HG03039 (cell line): ENCODE data around the gene LMF2.
"Not testable (repeated sequence)": the region's sequence is repeated elsewhere in the genome, so short reads cannot be mapped to it uniquely, and the experiment has no call there.

ENCODE experiments used
- ATAC-seq: cut with Tn5 transposase; IDR thresholded peaks from one replicate; pipeline ENCODE4 v1.9.1; 2021; ENCODE audit warnings: mild to moderate bottlenecking, moderate library complexity; ENCODE audit not compliant: unreplicated experiment

LMF2 gene

DNA sequence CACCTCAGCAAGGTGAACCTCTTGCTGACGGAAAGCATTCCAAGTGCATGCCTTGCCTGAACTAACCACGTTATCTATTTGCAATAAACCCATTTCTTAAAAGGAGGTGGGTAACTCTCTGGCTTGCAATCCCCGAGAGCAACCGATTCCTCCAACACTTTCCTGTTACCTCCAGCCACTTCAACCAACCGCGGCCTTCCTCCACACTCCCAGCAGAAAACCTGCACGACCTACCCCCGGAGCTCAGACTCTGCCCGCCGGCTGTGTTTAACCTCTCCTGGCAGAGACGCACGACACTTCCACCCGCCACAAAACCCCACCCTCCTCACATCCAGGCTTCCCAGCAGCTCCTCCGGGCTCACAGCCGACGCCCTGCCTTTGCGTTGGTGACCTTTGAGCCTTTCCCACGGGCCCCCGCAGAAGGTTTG lies 17.2 kb upstream of the LMF2 start:
- ATAC-seq: no peak

DNA sequence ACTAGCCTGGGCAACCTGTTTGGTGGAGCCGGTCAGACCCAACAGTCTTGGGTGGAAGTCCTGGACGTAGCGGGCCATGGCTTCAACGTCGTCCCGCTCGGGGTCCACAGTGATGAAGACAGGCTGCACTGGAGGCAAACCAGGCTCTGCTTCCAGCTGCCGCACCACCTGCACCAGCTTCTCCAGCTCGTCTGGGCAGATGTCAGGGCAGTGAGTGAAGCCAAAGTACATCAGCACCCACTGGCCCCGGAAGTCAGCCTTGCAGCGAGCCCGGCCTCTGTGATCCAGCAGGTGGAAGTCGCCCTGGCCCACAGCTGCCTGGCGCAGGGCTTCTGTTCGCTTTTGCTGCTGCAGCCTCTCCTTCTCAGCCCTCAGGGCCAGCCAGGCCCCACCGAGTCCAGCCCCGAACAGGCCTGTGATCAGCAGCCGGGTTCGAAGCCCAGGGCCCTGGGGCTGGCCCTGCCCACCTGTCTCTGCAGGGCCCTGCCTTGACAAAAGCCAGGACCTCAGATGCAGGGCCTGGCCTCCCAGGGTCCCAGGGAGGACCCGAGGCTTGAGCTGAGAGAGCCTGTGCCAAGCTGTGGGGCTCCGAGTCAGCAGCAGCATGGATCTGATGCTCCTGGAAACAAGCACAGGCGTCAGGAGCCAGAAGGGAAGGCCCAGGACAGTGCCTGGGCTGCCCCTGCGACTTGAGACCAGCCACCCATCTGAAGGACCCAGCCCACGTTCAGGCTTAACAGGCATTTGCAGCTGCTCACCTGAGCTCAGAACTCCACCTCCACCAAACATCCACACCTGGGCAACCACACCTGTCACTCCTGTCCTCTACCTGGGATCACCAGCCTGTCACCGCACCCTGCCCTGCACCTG lies 16.5 kb upstream of the LMF2 start:
- ATAC-seq: no peak

DNA sequence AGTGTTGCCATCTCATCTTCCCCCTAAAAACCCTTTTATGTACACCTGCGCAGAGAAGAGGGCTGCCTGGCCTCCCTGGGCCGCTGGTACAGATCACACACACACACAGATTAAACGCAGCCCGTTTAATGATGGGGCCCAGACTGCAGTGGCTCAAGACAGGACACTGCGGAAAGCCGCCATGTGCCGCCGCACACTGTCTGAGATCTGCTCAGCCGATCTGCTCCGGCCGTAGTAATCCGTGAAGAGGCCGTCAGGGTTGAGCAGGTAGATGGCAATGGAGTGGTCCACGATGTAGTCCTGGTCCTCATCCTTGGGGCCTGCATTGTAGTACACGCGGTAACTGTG lies 15.9 kb upstream of the LMF2 start:
- ATAC-seq: no peak

DNA sequence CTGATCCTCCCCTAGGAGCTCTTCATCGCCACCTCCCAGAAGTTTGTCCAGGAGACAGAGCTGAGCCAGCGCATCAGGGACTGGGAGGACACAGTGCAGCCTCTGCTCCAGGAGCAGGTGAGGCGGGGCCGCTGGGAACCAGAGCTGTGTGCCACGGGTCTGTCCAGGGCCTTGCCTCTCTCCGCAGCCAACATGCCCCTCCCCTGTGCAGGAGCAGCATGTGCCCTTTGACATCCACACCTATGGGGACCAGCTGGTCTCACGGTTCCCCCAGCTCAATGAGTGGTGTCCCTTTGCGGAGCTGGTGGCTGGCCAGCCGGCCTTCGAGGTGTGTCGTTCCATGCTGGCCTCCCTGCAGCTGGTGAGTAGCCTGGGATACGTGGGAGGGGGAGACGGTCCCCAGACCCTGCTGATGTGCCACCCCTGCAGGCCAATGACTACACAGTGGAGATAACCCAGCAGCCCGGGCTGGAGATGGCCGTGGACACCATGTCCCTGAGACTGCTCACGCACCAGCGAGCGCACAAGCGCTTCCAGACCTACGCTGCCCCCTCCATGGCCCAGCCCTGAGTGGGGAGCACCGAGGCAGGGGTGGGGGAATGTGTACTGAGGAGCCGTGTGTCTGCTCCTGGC lies 15.4 kb upstream of the LMF2 start:
- ATAC-seq: no peak

DNA sequence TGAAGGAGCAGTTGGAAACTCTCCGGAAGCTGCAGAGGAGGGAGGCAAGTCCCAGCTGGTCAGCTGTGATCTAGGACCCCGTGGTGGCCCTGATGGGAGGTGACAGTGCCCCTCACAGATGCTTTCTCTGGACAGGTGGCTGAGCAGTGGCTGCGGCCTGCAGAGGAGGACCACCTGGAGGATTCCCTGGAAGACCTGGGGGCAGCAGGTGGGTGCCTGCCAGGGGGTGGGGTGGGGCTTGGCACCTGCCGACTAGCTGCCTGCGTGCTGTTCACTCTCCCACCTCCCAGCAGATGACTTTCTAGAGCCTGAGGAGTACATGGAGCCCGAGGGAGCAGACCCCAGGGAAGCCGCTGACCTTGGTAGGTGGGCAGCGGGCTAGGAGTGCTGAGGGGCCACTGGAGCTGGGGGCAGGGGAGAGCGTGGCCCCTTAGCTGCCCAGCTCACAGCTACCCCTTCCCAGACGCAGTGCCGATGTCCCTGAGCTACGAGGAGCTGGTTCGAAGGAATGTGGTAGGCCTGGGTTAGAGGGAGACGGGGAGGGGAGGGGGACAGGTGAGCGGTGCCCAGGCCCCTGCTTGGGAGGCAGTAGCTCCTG lies 14.8 kb upstream of the LMF2 start:
- no peak for ATAC-seq

DNA sequence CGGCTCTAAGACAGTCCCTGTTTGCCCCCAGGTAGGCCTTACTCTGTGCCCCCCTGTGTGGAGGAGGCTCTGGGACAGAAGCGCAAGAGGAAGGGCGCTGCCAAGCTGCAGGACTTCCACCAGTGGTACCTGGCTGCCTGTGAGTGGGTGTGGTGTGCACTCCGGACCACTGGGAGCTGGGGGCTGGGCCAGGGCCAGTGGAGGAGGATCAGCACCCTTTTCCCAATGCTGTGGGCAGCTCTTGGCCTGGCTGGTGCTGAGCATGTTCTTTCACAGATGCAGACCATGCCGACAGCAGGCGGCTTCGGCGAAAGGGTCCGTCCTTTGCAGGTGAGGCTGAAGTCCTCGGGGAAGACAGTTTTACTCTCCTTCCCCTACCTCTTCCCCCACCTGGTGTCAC lies 14.2 kb upstream of the LMF2 start:
- no peak for ATAC-seq

DNA sequence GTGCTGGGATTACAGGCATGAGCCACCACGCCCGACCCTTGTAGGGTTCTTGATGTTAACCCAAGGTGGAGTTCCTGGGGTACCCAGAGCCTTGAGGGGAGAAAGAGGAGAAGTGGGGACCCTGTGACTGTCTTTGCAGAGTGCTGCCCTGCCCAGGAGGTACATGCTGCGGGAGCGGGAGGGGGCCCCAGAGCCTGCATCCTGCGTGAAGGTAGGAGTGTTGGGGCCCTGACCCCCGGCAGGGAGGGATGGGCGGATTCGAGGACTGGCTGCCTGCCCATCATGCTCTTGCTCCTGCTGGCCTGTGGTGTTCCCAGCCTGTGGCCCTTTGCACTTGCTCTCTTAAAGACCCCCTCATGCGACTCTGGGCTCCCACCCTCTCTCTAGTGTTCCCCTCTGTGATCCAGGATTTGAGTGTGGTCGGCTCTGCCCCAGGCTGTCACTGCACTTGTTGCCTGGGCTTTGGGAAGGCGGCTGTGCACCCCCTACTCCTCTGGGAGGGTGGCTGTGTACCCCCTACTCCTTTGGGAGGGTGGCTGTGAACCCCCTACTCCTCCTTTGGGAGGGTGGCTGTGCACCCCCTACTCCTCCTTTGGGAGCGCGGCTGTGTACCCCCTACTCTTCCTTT lies 13.4 kb upstream of the LMF2 start:
- ATAC-seq: no peak

DNA sequence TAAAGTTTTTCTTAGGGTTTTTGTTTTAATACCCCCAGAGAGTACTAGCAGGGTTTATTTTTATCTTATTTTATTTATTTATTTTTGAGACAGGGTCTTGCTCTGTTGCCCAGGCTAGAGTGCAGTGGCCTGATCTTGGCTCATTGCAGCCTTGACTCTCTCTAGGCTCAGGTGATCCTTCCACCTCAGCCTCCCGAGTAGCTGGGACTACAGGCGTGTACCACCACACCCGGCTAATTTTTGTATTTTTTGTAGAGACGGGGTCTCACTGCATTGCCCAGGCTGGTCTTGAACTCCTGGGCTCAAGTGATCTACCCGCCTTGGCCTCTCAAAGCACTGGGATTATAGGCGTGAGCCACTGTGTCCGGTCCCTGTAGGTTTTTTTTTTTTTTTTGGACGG lies 12.7 kb upstream of the LMF2 start:
- ATAC-seq: not testable (repeated sequence)

DNA sequence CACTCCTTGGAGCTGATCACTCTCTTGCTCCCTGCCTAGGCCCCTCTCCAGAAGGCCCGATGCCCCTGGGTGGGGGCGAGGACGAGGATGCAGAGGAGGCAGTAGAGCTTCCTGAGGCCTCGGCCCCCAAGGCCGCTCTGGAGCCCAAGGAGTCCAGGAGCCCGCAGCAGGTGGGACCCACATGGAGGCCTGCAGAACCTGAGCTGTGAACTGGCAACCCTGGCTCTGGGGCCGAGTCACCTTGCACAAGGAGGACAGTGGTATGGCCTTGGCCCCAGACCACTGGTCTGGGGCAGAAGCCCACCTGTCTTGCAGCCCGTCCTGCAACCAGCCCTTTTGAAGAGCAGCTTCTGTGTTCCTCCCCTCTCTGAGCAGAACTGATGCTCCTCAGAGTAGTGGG lies 11.6 kb upstream of the LMF2 start:
- no peak for ATAC-seq

DNA sequence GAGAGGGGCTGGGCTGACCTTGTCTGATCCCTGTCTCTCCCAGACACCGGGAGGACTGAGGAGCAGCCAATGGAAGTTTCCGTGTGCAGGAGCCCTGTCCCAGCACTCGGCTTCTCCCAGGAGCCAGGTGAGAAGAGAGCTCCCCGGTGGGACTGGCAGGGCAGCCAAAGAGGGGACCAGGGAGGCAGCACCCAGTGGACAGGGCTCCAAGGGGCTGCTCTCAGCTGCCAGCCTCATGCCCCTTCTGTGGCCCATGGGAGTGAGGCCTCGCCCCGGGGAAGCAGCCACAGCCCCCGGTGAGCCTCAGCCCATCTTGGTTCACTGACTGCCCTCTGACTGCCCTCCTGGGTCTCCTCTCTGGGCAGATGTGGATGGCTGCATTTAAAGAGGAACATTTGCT lies 11.1 kb upstream of the LMF2 start:
- no peak for ATAC-seq

DNA sequence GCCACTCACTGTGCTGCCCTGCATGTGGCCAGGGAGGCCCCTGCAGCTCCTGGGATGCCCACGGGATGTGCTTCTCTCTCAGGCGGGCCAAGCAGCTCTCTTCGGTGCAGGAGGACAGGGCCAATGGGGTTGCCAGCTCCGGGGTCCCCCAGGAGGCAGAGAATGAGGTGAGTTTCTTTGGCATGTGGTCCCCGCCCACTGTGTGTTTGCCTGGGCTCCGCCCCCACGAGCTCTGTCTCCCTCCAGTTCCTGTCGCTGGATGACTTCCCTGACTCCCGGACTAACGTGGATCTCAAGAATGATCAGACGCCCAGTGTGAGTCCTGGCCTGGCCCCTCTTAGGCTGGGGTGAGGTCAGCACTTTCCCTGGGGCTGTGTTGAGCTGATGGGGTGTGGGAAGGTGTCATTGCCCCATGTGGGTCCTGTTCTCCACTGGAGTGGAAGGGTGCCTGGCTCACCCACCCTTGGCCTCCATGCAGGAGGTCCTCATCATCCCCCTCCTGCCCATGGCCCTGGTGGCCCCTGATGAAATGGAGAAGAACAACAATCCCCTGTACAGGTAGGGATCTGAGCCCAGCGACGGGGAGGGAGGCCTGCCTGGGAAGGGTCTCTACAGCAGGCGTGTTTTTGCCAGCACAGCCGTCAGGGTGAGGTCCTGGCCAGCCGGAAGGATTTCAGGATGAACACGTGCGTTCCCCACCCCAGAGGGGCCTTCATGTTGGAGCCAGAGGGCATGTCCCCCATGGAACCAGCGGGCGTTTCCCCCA lies 10.2 kb upstream of the LMF2 start:
- no peak for ATAC-seq

DNA sequence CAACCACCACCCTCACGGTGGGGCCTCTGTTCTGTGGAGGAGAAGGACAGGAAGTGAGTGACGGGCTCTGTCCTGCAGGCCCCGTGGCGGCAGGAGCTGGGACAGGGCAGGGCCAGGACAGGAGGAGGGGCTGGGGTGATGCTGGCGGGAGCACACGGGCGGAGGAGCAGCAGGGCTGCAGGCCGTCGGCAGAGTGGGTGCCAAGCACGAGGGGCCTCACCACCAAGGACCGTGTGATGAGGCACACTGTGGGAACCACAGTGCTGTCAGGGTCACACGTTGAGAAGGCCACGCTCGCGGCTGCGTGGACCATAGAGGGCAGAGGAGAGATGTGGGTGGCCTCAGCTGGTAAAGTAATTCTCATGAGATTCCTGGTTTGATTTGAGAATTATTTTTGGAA lies 9.4 kb upstream of the LMF2 start:
- no peak for ATAC-seq

DNA sequence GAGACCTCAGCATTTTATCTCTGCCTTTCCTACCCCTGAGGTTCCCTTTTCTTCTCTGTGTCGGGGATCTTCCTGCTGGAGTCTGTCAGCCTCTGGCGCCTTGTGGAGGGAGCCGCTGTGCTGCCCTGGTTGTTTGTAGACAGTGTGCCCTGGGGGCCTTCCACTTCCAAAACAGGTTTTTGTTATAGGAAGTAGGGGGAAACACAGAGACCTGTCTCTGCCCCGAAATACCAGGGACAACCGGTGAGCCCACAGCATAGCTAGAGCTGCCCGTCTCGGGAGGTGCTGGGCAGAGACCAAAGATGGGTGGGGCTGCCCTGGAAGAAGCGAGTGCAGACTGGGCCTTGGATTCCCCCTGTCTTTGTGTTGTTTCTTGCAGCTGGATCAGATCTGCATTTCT lies 8.6 kb upstream of the LMF2 start:
- no peak for ATAC-seq

DNA sequence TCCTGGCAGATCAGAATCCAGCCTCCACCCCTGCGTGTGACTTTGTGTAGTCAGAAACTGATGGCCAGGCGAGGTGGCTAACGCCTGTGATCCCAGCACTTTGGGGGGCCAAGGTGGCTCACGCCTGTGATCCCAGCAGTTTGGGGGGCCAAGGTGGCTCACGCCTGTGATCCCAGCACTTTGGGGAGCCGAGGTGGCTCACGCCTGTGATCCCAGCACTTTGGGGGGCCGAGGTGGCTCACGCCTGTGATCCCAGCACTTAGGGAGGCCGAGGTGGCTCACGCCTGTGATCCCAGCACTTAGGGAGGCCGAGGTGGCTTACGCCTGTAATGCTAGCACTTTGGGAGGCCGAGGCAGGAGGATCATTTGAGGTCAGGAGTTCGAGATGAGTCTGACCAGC lies 5.7 kb upstream of the LMF2 start:
- no peak for ATAC-seq

DNA sequence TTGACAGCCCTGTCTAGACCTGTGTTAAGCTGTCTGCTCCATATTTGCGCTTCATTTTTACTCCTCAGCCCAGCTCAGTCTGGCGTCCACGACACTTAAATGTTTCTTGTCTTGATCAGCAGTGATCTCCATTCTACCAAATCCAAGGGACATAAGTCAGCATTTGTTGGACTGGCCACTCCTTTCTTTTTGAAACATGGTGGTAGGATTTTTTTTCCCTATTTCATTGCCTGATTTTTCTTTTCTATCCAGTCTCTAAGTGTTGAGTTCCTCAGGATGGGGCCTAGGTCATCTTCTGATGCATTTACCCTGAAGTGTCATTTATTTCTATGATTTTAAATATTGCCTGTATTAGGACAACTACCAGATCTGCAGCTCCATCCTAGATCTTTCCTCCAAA lies 1.4 kb upstream of the LMF2 start:
- ATAC-seq: no peak

DNA sequence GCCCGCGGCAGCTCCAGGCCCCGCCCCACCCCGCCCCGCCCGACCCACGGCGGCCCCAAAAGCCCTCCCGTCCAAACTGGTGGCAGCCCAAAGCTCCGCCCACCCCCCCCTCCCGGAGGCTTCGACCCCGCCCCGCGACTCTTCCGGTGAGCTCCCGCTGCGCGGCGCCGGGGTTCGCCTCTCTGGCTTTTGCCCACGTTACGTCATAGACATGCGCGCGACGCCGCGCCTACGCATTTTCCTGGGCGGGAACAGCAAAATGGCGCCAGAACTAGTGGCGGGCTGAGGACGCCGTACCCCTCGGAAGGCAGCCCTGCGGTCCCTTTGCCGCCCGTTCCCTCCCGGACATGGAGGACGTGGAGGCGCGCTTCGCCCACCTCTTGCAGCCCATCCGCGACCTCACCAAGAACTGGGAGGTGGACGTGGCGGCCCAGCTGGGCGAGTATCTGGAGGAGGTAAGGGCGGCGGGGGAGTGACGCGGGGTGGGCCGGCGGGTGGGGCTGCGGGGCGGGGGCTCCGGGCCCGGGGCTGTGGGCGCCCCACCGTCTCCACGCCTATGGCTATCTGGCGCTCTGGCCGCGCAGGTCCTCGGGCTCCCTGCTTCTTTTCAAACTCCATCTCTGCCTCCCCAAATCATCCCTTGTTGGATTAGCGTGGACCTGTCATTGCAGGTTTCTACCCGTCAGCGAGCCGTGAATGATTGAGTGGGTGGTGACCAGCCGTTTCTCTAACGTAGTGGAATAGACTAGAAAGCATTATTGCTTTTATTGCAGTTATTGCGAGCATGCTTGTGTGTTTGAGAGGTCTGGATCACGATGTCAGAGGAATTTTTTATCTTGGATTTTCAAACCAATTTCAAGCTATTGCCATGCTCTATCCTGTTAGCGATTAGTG lies 736 bp upstream of the LMF2 start, which contains the start of gene NCAPH2:
Gene NCAPH2, plus strand, starts transcription at position 234 of the 894 bp plus-strand sequence. Its CDS starts 114 bp downstream, at position 348.
- peak; percentile 53 for ATAC-seq

DNA sequence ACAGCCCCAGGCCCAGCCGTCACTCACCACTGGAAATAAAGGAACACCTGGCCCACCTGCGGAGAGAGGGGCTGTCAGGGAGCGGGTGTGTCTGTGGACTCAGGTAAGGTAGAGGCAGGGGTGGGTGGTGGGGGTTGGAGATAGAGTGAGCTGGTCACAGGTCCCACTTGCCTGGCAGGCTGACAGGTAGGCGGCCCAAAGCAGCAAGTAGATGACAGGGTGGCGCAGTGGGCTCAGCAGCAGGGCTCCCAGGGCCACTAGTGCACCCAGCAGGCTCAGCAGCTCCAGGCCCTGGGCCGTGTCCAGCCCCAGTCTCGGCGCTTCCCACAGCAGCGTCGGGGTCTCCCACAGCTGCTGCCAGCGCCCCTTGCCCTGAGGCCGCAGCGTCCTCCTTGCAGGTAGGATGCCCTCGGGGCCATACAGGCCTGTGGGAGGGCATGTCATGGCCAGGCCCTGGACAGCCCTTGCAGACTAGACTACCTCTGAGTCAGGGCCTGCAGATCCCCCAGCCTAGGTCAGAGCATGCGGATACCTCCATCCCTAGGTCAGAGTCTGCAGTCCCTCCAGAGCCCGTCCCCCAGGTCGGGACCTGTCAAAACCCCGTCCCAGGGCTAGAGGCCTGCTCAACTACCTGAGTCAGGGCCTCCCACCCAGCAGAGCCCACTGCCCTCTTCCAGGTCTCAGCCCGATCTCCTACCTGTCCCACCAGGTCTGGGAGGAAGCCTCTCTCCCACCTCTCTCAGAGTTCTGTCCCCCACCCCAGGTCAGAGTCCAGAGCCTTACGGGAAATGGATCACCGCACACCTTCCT lies 686 bp downstream of the LMF2 start:
- peak; percentile 2 for ATAC-seq

DNA sequence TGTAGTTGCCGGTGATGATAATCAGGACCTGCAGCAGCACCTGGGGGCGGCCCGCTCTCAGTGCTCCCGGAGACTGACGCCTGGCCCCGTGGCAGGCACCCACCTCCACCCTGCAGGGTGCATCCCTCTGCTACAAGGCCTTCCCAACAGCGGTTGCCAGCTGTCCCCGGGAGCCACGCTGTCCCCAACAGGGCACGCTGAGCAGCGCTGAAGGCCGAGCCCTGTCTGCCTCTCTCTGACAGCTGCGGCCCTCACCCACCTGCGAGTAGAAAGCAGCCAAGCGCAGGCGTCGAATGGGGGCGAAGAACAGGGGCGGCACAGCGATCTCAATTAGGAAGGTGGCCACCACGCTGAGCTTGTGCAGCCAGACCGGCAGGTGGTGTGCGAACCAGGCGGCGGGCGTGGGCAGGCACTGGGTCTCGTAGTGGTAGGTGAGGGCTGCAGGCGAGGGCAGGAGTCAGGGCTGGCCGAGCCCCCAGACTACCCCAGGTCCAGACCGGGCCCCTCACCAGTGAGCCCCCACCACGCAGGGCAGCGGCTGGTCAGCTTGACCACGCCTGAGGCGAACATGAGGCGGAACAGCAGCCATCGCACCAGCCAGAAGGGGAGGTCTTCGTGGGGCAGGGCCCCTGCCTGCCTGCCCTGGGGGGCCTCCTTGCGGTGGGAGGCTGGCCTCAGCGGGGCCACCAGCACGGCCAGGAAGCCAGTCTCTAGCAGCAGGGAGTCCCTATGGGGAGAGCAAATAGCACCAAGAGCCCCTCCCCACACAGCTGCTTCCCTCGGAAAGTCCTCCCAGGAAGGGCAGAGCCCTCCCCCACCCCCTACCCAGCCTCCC lies 1.5 kb downstream of the LMF2 start:
- no peak for ATAC-seq
